NCI-H69 (cell line): Measurements from ENCODE around the gene CENPX.

Experiments used
- DNase-seq: peaks from one replicate; lab custom pipeline; 2025; lab: John Stamatoyannopoulos, UW

Gene CENPX

GRCh38 chr17:82011617-82012187 is 11.0 kb downstream of the CENPX start:
- no peak for DNase-seq

GRCh38 chr17:82010575-82011525 is 11.8 kb downstream of the CENPX start:
- DNase-seq: no peak

GRCh38 chr17:82009413-82009812 is 13.3 kb downstream of the CENPX start:
- no peak for DNase-seq

- DNase-seq: no peak
These were observed 13.7 kb downstream of the CENPX start for GRCh38 chr17:82008941-82009405.

- DNase-seq: no peak
These were observed 14.3 kb downstream of the CENPX start for GRCh38 chr17:82008258-82008940.

GRCh38 chr17:82007495-82008257 is 15.0 kb downstream of the CENPX start:
- no peak for DNase-seq

GRCh38 chr17:82007228-82007494 is 15.5 kb downstream of the CENPX start:
- no peak for DNase-seq

GRCh38 chr17:82006468-82007227 is 16.0 kb downstream of the CENPX start:
- DNase-seq: no peak

- DNase-seq: no peak
These were observed 16.9 kb downstream of the CENPX start for GRCh38 chr17:82005701-82006348.

GRCh38 chr17:82004517-82005455 is 17.9 kb downstream of the CENPX start:
- DNase-seq: no peak

- DNase-seq: no peak
These were observed 19.0 kb downstream of the CENPX start for GRCh38 chr17:82003411-82004381.

GRCh38 chr17:82001571-82002056 is 21.1 kb downstream of the CENPX start:
- no peak for DNase-seq

GRCh38 chr17:82000803-82001570 is 21.7 kb downstream of the CENPX start:
- no peak for DNase-seq

- DNase-seq: no peak
These were observed 22.5 kb downstream of the CENPX start for GRCh38 chr17:81999976-82000802.

GRCh38 chr17:81999587-81999975 is 23.1 kb downstream of the CENPX start:
- DNase-seq: no peak

GRCh38 chr17:81998691-81999438 is 23.8 kb downstream of the CENPX start:
- DNase-seq: no peak
